Measurements from ENCODE around the gene ZNF799.

- TF ChIP-seq POLR2A (IDR thresholded peaks at IDR 0.05; ENCODE audit: low read length) (no peak), GATA1 (IDR thresholded peaks at IDR 0.05; ENCODE audit: low read depth, low read length) (no peak)
Measured at GRCh38 chr19:12411893-12412292, 10.8 kb upstream of the ZNF799 start.
